CD4-positive, CD25-positive, alpha-beta regulatory T cell (primary cell): Measurements from ENCODE around the gene XRCC2. TPM values are rescaled to one million over a fixed set of nuclear protein-coding genes. Genes with fewer than 3 reads are reported as not detected.
"Not testable (repeated sequence)": the region's sequence is repeated elsewhere in the genome, so short reads cannot be mapped to it uniquely, and the experiment has no call there.

Source experiments
- ATAC-seq, 2 donors: fragments of 150-1000 bp; cut with Tn5 transposase; one replicate each; pipeline ENCODE4 v1.10.0; 2021; ENCODE audit warnings: low read depth in 2 of 2, moderate number of reproducible peaks in 2 of 2, moderate library complexity in 1 of 2
- DNase-seq, 3 donors: peaks; one replicate each; pipeline versions ENCODE4 v3.0.0 to v3.0.0-alpha.2; 2012 to 2022; ENCODE audit warnings: mixed read lengths in 1 of 3
- H3K27ac ChIP-seq: one replicate; pipeline ENCODE4 v1.7.0; 2013; ENCODE audit warnings: mild to moderate bottlenecking, low read length; ENCODE audit not compliant: insufficient read depth, poor library complexity, severe bottlenecking
- H3K27me3 ChIP-seq: one replicate; pipeline ENCODE4 v1.7.0; 2013; ENCODE audit warnings: low read length; ENCODE audit not compliant: control insufficient read depth, insufficient read depth
- H3K36me3 ChIP-seq: one replicate; pipeline ENCODE4 v1.7.0; 2013; ENCODE audit warnings: mild to moderate bottlenecking, low read length, moderate library complexity; ENCODE audit not compliant: control insufficient read depth, insufficient read depth
- H3K4me1 ChIP-seq: 2 replicates; pipeline ENCODE4 v1.7.0; 2013; ENCODE audit warnings: mild to moderate bottlenecking, low read length; ENCODE audit not compliant: insufficient read depth, control insufficient read depth, poor library complexity, severe bottlenecking
- H3K4me3 ChIP-seq: one replicate; pipeline ENCODE4 v1.7.0; 2013; ENCODE audit warnings: low read depth, mild to moderate bottlenecking, low read length, moderate library complexity
- H3K9me3 ChIP-seq, 2 experiments: 1 replicate in 1 of 2; 2 replicates in 1 of 2; pipeline ENCODE4 v1.7.0; 2013; ENCODE audit warnings: low read length in 2 of 2, mild to moderate bottlenecking in 1 of 2, moderate library complexity in 1 of 2; ENCODE audit not compliant: control insufficient read depth in 2 of 2
- H3K27ac Mint-ChIP-seq, 3 donors: one replicate each; pipeline ENCODE4 v1.8.0; 2020 to 2022; ENCODE audit warnings: mild to moderate bottlenecking in 3 of 3, mixed read lengths in 3 of 3, moderate library complexity in 2 of 3
- H3K27me3 Mint-ChIP-seq: one replicate; pipeline ENCODE4 v1.8.0; 2022; ENCODE audit warnings: mild to moderate bottlenecking, mixed read lengths
- H3K36me3 Mint-ChIP-seq: one replicate; pipeline ENCODE4 v1.8.0; 2020; ENCODE audit warnings: mixed read lengths
- H3K4me1 Mint-ChIP-seq, 4 donors: one replicate each; pipeline ENCODE4 v1.8.0; 2020 to 2022; ENCODE audit warnings: mixed read lengths in 4 of 4, mild to moderate bottlenecking in 1 of 4
- H3K4me3 Mint-ChIP-seq, 4 donors: one replicate each; pipeline ENCODE4 v1.8.0; 2020 to 2022; ENCODE audit warnings: mild to moderate bottlenecking in 4 of 4, mixed read lengths in 4 of 4, moderate library complexity in 3 of 4
- H3K9me3 Mint-ChIP-seq, 7 donors: one replicate each; pipeline ENCODE4 v1.8.0; 2020 to 2022; ENCODE audit warnings: mixed read lengths in 7 of 7, mild to moderate bottlenecking in 3 of 7, moderate library complexity in 2 of 7
- polyA plus RNA-seq, 4 donors: library from polyadenylated mRNA; unstranded; fragments of 300-500 nt; fragmentation: Illumina TruSeq; gene quantifications; one replicate each; pipeline ENCODE4 v1.2.3, GENCODE V29; 2021
- total RNA-seq: library from RNA; stranded (reverse); gene quantifications from one replicate; pipeline ENCODE4 v1.2.3, GENCODE V29; 2022

XRCC2 gene
- total and polyA plus RNA-seq, 5 donors from 2014 or later: 0.12 to 1.1 (median 0.36) TPM

DNA sequence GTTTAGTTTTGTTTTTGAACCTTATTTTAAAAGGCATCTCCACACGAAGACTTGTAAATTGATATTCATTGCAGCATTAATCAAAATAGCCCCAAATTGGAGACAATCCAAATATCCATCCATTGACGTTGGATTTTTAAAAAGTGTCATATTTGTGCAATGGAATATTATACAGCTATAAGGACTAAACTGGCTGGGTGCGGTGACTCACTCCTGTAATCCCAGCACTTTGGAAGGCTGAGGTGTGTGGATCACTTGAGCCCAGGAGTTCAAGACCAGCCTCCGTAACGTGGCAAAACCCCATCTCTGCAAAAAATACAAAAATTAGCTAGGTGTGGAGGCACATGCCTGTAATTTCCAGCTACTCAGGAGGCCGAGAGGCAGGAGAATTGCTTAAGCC lies 35.1 kb downstream of the XRCC2 start:
- DNase-seq (no peak), ATAC-seq (no peak)
- Mint-ChIP-seq H3K4me3 (no peak overlapping the region), H3K27ac (no peak overlapping the region), H3K4me1 (no peaks in the 10 kb centered on the region), H3K9me3 (peaks cover 0 to 2% (median 0%) of the 10 kb centered on the region in 7 donors), H3K27me3 (no peaks in the 10 kb centered on the region), H3K36me3 (no peaks in the 10 kb centered on the region)
- Histone ChIP-seq H3K9me3 (no peaks in the 10 kb centered on the region), H3K36me3 (no peaks in the 10 kb centered on the region), H3K27me3 (no peaks in the 10 kb centered on the region), H3K4me1 (no peaks in the 10 kb centered on the region), H3K27ac (no peak overlapping the region), H3K4me3 (no peak overlapping the region)

DNA sequence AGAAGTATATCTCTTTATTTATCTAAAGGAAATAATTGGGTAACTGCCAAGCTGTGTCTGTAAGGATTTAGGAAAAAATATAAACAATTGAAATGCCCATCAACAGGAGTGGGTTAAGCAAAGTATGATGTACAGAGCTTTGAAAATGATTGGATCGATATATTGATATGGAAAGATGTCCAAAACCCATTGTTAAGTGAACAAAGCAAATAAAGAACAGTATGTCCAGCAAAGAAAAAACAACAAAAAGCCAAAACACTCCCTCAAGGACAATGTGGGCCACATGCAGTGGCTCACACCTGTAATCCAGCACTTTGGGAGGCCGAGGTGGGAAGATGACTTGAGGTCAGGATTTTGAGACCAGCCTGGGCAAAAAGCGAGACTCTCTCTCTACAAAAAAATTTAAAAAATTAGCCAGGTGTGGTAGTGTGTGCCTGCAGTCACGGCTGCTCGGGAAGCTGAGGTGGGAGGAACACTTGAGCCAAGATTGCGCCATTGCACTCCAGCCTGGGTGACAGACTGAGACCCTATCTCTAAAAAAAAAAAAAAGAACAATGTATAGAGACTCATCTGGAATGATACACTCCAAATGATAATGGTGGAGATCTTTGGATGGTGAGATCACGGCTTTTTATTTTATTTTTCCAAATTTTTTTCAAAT lies 37.9 kb downstream of the XRCC2 start:
- H3K4me3 ChIP-seq: no peak overlapping the region
- Mint-ChIP-seq H3K9me3 (peaks cover 0 to 4% (median 0%) of the 10 kb centered on the region in 7 donors), H3K4me3 (no peak overlapping the region), H3K27me3 (no peaks in the 10 kb centered on the region), H3K36me3 (no peaks in the 10 kb centered on the region), H3K4me1 (no peaks in the 10 kb centered on the region), H3K27ac (no peak overlapping the region)
- DNase-seq (no peak), ATAC-seq (no peak)
- no peaks in the 10 kb centered on the region for H3K27me3 ChIP-seq
- no peaks in the 10 kb centered on the region for H3K9me3 ChIP-seq
- H3K36me3 ChIP-seq: no peaks in the 10 kb centered on the region
- no peaks in the 10 kb centered on the region for H3K4me1 ChIP-seq
- H3K27ac ChIP-seq: no peak overlapping the region

DNA sequence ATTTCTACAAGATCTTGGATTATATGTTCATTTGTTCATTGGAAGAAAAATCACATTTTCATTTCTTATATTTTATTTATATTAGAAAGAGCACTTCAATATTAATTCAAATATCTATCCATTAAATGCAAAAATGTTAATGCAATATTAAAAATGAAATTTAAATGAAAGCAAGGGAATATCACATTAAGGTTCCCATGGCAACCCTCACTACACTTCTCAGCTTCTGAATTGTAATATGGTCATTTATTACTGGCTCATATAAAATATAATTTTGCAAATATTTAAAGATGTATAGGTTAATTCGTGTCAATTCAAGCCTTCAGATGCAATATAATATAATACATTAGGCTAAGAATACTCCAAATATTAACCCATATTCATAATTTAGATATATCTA lies 38.8 kb downstream of the XRCC2 start:
- no peaks in the 10 kb centered on the region for H3K27me3 ChIP-seq
- Mint-ChIP-seq H3K36me3 (no peaks in the 10 kb centered on the region), H3K27ac (no peak overlapping the region), H3K4me3 (no peak overlapping the region), H3K27me3 (no peaks in the 10 kb centered on the region), H3K4me1 (no peaks in the 10 kb centered on the region), H3K9me3 (peaks cover 0 to 4% (median 0%) of the 10 kb centered on the region in 7 donors)
- no peaks in the 10 kb centered on the region for H3K9me3 ChIP-seq
- no peak overlapping the region for H3K4me3 ChIP-seq
- ATAC-seq (no peak), DNase-seq (no peak)
- H3K4me1 ChIP-seq: no peaks in the 10 kb centered on the region
- H3K27ac ChIP-seq: no peak overlapping the region
- no peaks in the 10 kb centered on the region for H3K36me3 ChIP-seq

DNA sequence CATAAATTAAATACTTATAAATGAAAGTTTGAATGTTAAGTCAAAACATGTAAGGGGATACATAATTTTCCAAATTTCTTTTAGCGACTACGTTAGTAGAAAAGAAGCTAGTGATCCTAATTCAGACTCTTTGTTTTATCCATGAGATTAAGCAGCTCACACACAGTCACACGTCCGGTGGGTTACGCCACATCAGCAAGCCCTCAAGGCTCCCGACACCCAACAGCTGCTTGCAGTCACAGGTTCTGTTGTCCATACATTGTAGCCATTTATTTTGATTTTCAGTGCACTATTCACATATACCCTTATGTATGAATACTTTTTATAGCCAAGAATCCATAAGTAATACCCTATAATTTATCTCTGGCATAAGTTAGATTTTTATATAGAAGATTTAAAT lies 39.5 kb downstream of the XRCC2 start:
- H3K36me3 Mint-ChIP-seq: no peaks in the 10 kb centered on the region
- no peaks in the 10 kb centered on the region for H3K36me3 ChIP-seq
- no peak overlapping the region for H3K4me3 ChIP-seq
- ATAC-seq (no peak), DNase-seq (no peak)
- peaks cover 0 to 4% (median 0%) of the 10 kb centered on the region in 7 donors for H3K9me3 Mint-ChIP-seq
- H3K27me3 ChIP-seq: no peaks in the 10 kb centered on the region
- H3K9me3 ChIP-seq: no peaks in the 10 kb centered on the region
- H3K4me1 ChIP-seq: no peaks in the 10 kb centered on the region
- H3K4me1 Mint-ChIP-seq: no peaks in the 10 kb centered on the region
- H3K4me3 Mint-ChIP-seq: no peak overlapping the region
- H3K27me3 Mint-ChIP-seq: no peaks in the 10 kb centered on the region
- no peak overlapping the region for H3K27ac ChIP-seq
- no peak overlapping the region for H3K27ac Mint-ChIP-seq

DNA sequence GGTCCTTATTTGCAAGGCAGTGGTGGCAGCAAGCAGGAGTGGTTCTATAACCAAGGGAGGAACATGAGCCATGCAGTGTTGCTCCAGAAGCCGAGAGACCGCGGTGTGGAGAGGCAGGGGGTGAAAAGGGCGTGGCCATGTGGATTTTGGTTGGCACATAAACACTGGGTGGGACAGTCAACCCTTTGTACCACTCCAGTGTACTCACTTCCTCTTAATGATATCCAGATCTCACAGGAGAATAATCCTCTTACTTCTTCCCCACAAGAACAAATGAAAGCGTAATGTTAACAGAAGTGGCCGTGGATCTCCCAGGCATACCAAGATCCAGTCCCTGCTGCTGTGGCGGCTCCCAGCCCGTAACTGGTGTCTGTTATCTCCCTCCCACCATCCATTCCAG lies 42.4 kb downstream of the XRCC2 start:
- Histone ChIP-seq H3K4me1 (no peaks in the 10 kb centered on the region), H3K27ac (no peak overlapping the region), H3K4me3 (no peak overlapping the region), H3K27me3 (no peaks in the 10 kb centered on the region), H3K36me3 (no peaks in the 10 kb centered on the region), H3K9me3 (no peaks in the 10 kb centered on the region)
- Mint-ChIP-seq H3K4me3 (no peak overlapping the region), H3K9me3 (peaks cover 0 to 2% (median 0%) of the 10 kb centered on the region in 7 donors), H3K36me3 (peaks cover 4% of the 10 kb centered on the region), H3K4me1 (no peaks in the 10 kb centered on the region), H3K27me3 (peaks cover 5% of the 10 kb centered on the region), H3K27ac (peak overlapping the region in 1 of 3 donors; percentile 15)
- DNase-seq (no peak), ATAC-seq (no peak)

DNA sequence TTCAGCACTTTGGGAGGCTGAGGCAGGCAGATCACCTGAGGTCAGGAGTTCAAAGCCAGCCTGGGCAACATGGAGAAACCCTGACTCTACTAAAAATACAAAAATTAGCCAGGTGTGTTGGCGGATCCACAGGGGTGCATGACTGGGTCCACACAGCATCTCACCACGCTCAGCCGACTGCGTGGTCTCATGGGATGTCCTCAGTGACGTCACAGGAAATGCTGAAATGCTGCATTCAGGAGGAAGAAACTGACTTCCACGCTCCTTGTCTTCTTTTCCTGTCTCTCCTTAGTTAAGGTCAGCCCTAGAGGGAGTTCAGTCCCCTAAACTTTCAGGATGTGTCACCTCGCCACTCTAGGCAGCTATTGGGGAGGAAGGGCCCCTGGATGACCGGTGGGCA lies 42.9 kb downstream of the XRCC2 start:
- Mint-ChIP-seq H3K27ac (no peak overlapping the region), H3K36me3 (peaks cover 4% of the 10 kb centered on the region), H3K4me1 (no peaks in the 10 kb centered on the region), H3K4me3 (no peak overlapping the region), H3K27me3 (peaks cover 5% of the 10 kb centered on the region), H3K9me3 (peaks cover 0 to 2% (median 2%) of the 10 kb centered on the region in 7 donors)
- ATAC-seq (no peak), DNase-seq (no peak)
- no peak overlapping the region for H3K27ac ChIP-seq
- no peaks in the 10 kb centered on the region for H3K27me3 ChIP-seq
- H3K36me3 ChIP-seq: no peaks in the 10 kb centered on the region
- no peaks in the 10 kb centered on the region for H3K9me3 ChIP-seq
- H3K4me3 ChIP-seq: no peak overlapping the region
- no peaks in the 10 kb centered on the region for H3K4me1 ChIP-seq

DNA sequence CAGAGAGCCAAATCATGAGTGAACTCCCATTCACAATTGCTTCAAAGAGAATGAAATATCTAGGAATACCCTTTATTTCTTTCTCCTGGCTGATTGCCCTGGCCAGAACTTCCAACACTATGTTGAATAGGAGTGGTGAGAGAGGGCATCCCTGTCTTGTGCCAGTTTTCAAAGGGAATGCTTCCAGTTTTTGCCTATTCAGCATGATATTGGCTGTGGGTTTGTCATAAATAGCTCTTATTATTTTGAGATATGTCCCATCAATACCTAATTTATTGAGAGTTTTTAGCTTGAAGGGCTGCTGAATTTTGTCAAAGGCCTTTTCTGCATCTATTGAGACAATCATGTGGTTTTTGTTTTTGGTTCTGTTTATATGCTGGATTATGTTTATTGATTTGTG lies 47.2 kb downstream of the XRCC2 start:
- H3K27ac ChIP-seq, H3K27me3 ChIP-seq, H3K4me3 Mint-ChIP-seq, H3K36me3 Mint-ChIP-seq, H3K27ac Mint-ChIP-seq, H3K36me3 ChIP-seq, H3K9me3 ChIP-seq, H3K4me1 Mint-ChIP-seq, ATAC-seq, H3K9me3 Mint-ChIP-seq, H3K4me1 ChIP-seq, DNase-seq, H3K4me3 ChIP-seq: not testable (repeated sequence)
- peaks cover 13% of the 10 kb centered on the region for H3K27me3 Mint-ChIP-seq

DNA sequence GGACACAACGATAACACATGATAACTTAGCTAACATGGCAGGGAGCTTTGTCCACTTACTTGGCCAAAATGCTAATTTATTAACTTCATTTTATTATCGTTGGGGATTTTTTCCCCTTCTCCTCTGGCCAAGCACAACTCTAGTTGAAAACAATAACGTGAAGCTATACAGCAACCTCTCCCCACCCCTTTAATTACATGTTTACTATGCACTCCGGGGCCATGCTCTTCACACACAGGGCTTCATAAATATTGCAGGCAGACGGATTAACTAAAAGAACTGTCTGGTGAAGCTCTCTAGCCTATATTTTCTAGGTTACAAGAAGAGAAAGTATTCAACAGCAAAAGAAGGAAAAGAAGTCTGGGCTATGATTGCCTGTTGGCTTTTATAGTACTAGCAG lies 51.7 kb downstream of the XRCC2 start:
- H3K9me3 Mint-ChIP-seq: peaks cover 0 to 2% (median 0%) of the 10 kb centered on the region in 7 donors
- Histone ChIP-seq H3K27me3 (no peaks in the 10 kb centered on the region), H3K4me1 (no peaks in the 10 kb centered on the region), H3K9me3 (no peaks in the 10 kb centered on the region), H3K36me3 (no peaks in the 10 kb centered on the region), H3K4me3 (no peak overlapping the region), H3K27ac (no peak overlapping the region)
- peaks cover 13% of the 10 kb centered on the region for H3K27me3 Mint-ChIP-seq
- H3K27ac Mint-ChIP-seq: no peak overlapping the region
- H3K36me3 Mint-ChIP-seq: no peaks in the 10 kb centered on the region
- DNase-seq (no peak), ATAC-seq (no peak)
- H3K4me3 Mint-ChIP-seq: no peak overlapping the region
- H3K4me1 Mint-ChIP-seq: no peaks in the 10 kb centered on the region
